Activated CD4-positive, alpha-beta T cell treated with anti-CD3 and anti-CD28 coated beads for 48 hours (primary cell): ENCODE results near the gene CCDC87.
A peak's percentile ranks its signal among the peaks of the same experiment; 100 is the strongest.
"Not testable (repeated sequence)": the region's sequence is repeated elsewhere in the genome, so short reads cannot be mapped to it uniquely, and the experiment has no call there.

ENCODE experiments used
- DNase-seq: peaks from one replicate; pipeline ENCODE4 v3.0.0-alpha.2; 2020

Gene CCDC87

GRCh38 chr11:66549696-66550095 is 43.2 kb downstream of the CCDC87 start:
- DNase-seq, result no peak

GRCh38 chr11:66548774-66549630 is 43.9 kb downstream of the CCDC87 start:
- DNase-seq, result no peak

- no peak for DNase-seq
Observed at GRCh38 chr11:66548041-66548440, 44.8 kb downstream of the CCDC87 start.

GRCh38 chr11:66547662-66548009 is 45.2 kb downstream of the CCDC87 start:
- no peak for DNase-seq

GRCh38 chr11:66546966-66547661 is 45.7 kb downstream of the CCDC87 start:
- DNase-seq, result no peak

- no peak for DNase-seq
Observed at GRCh38 chr11:66546368-66546965, 46.4 kb downstream of the CCDC87 start, which contains the start of gene ACTN3. TSS of gene ACTN3 (plus strand) at chr11:66546903. CDS start at chr11:66546938, 35 bp downstream.

- peak; percentile 95 for DNase-seq
Observed at GRCh38 chr11:66545701-66546367, 47.0 kb downstream of the CCDC87 start, which contains the start of gene ZDHHC24. TSS of gene ZDHHC24 (minus strand) at chr11:66546048. CDS start at chr11:66546003, 45 bp downstream.

DNA sequence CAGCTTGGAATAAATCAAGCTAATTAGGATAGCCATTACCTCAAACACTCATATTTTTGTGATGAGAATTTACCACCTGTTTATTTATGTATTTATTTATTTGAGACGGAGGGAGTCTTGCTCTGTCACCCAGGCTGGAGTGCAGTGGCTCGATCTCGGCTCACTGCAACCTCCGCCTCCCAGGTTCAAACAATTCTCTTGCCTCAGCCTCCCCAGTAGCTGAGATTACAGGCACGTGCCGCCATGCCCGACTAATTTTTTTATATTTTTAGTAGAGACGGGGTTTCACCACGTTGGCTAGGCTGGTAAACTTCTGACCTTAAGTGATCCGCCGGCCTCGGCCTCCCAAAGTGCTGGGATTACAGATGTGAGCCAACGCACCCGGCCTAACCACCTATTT is 47.9 kb downstream of the CCDC87 start:
- not testable (repeated sequence) for DNase-seq

GRCh38 chr11:66543263-66544107 is 49.4 kb downstream of the CCDC87 start:
- DNase-seq, result peak; percentile 58

- no peak for DNase-seq
Observed at GRCh38 chr11:66542362-66542761, 50.5 kb downstream of the CCDC87 start.

GRCh38 chr11:66541892-66542291 is 51.0 kb downstream of the CCDC87 start:
- DNase-seq, result no peak

DNA sequence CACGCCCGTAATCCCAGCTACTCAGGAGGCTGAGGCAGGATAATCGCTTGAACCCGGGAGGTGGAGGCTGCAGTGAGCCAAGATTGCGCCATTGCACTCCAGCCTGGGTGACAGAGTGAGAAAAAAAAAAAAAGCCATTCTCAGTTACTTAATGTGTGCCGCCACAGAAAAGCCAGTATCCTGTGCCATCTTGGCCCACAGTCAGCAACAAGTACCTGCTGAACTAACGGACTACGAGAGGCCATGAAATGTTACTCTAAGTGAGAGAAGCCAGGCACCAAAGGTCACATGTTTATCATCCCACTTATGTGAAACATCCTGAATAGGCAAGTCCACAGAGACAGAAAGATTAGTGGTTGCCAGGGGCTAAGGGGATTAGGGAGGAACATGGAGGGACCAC is 52.3 kb downstream of the CCDC87 start:
- DNase-seq, result not testable (repeated sequence)
